MG63 (cell line): ENCODE measurements around the gene NECAP2. TPM values are rescaled to one million over a fixed set of nuclear protein-coding genes. Genes with fewer than 3 reads are reported as not detected.

ENCODE experiments used
- DNase-seq: peaks from one replicate; pipeline ENCODE4 v3.0.0-alpha.2; 2020
- H3K27me3 ChIP-seq: fragments of 250-450 bp; sonication (Bioruptor Pico); 2 replicates; pipeline ENCODE4 v1.5.1; 2020; ENCODE audit warnings: mild to moderate bottlenecking, moderate library complexity
- H3K36me3 ChIP-seq: fragments of 250-450 bp; sonication (Bioruptor Pico); 2 replicates; pipeline ENCODE4 v1.5.1; 2020; ENCODE audit warnings: mild to moderate bottlenecking, moderate library complexity
- H3K4me3 ChIP-seq: fragments of 250-450 bp; sonication (Bioruptor Pico); 2 replicates; pipeline ENCODE4 v1.5.1; 2020; ENCODE audit warnings: mild to moderate bottlenecking, moderate library complexity
- H3K9me3 ChIP-seq: fragments of 250-450 bp; sonication (Bioruptor Pico); 2 replicates; pipeline ENCODE4 v1.5.1; 2020; ENCODE audit warnings: mild to moderate bottlenecking, moderate library complexity
- total RNA-seq: library from RNA; depleted of rRNA; stranded (reverse); fragments of >200 nt; shearing (Covaris generic); gene quantifications from 2 replicates; pipeline ENCODE4 v1.2.3, GENCODE V29; 2014; ENCODE audit warnings: low replicate concordance

NECAP2 gene
- total RNA-seq, 1 experiment from 2014 or later, result 86.0 TPM

DNA sequence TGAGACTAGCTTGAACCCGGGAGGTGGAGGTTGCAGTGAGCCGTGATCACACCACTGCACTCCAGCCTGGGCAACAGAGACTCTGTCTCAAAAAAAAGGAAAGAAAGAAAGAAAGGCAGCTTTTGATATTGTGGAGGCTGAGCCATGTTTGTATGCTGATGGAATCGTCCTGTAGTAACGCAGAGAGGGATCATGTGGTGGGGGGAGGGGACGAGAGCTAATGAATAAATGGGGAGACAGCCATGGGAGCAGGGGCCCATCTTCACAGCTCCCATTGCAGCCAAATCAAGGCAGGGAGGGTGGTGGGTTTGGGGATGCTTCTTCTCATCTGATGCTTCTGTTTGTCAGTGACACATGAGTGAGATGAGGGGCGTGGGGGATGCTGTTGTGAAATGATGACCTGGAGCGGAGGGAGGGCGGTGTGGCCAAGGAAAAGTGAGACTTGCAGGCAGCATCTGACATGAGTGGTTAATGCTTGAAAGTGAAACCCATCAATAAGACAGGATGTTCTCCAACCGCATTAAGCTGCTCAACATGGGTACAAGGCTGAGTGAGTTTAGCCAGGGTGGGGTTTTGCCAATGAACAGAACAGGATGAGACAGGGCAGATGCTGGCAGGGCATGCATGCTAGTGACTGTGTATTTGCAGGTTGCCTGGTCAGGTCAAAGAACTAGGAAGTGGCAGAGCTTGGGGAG is 20.0 kb upstream of the NECAP2 start:
- no peaks in the 10 kb centered on the region for H3K9me3 ChIP-seq
- no peak for DNase-seq
- H3K4me3 ChIP-seq, result no peak overlapping the region
- H3K27me3 ChIP-seq, result no peaks in the 10 kb centered on the region
- H3K36me3 ChIP-seq, result no peaks in the 10 kb centered on the region

DNA sequence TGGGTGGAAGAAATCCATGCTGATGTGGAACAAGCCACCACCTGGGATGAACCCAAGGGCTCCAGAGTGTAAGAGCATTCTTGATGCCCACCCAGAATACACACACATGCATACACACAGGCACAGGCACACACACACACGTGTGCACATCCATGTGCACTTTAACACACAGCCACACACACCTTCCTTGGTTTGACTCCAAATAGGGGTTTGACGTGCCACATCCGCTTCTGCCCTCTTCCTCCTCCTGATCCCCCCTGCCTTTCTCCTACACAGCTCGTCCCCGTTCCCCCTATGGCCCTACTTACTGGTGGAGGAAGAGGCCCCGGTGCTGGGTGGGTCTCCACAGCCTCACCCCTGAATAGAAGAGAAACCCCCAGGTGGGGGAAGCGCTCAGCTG is 19.3 kb upstream of the NECAP2 start:
- no peaks in the 10 kb centered on the region for H3K27me3 ChIP-seq
- H3K36me3 ChIP-seq, result no peaks in the 10 kb centered on the region

DNA sequence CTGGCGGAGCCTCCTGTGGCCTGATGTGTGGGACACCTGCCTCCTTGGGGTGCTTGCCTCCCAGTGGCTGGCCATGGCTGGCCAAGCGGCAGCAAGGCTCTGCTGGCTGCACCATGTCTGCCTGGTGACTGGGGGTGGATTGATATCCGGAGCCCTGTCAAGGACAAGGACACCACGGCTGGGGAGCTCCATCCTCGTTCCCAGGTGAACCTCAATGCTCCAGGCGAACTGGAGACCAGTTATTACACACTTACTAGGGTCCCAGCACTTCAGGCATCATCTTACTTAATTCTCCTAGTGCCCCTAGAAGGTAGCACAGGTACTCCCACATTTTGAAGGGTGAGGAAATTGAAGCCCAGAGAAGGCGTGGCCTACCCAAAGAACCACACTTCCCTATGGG is 18.5 kb upstream of the NECAP2 start:
- DNase-seq, result no peak
- Histone ChIP-seq H3K27me3 (no peaks in the 10 kb centered on the region), H3K9me3 (no peaks in the 10 kb centered on the region), H3K36me3 (no peaks in the 10 kb centered on the region), H3K4me3 (no peak overlapping the region)

More for the DNA sequence above, 19.3 kb upstream of the NECAP2 start:
- no peak overlapping the region for H3K4me3 ChIP-seq
- DNase-seq, result no peak
- H3K9me3 ChIP-seq, result no peaks in the 10 kb centered on the region

GRCh38 chr1:16425125-16426025 is 15.1 kb upstream of the NECAP2 start:
- no peak for DNase-seq
- H3K27me3 ChIP-seq, result no peaks in the 10 kb centered on the region
- no peak overlapping the region for H3K4me3 ChIP-seq
- H3K9me3 ChIP-seq, result no peaks in the 10 kb centered on the region
- H3K36me3 ChIP-seq, result no peaks in the 10 kb centered on the region

DNA sequence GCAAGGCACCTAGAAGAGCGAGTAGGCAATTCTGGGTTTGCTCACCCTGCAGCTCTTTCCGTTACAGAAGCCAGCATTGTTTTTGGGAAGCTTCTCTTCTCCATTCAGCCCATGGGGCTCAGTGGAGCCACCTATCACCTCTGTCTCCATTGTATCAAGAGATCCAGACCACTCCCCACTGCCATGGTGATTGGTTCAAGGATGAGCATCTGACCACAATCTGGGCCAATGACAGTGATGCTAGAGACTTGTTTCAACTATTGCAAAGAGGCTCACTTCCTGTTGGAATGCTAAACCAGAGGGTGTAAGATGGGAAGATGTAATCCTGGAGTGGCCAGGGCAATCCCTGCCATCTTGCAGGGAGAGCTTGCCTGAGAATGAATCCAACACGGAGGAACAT is 9.9 kb upstream of the NECAP2 start:
- no peaks in the 10 kb centered on the region for H3K36me3 ChIP-seq
- H3K4me3 ChIP-seq, result no peak overlapping the region
- no peaks in the 10 kb centered on the region for H3K9me3 ChIP-seq
- peak; percentile 25 for DNase-seq
- H3K27me3 ChIP-seq, result no peaks in the 10 kb centered on the region

DNA sequence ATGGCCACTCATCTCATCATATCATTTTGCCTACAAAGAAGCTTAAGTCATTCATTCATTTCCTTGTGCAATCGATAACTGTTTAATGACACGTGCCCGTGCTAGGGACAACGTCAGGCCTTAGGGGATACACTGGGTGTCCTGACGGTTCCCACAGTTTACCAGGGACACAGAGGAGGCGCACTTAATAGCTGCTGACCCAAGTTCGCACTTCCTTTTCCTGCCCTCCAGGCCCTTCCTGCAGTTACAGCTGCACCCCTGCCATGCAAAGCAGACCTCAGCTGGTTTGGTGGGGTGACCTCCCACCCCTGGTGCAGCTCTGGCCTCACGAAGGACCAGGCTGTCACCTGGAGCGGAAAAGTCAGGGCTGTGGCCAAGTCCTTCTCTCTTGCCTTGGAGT is 7.5 kb upstream of the NECAP2 start:
- Histone ChIP-seq H3K27me3 (no peaks in the 10 kb centered on the region), H3K4me3 (no peak overlapping the region), H3K9me3 (no peaks in the 10 kb centered on the region), H3K36me3 (no peaks in the 10 kb centered on the region)
- DNase-seq, result no peak

- H3K27me3 ChIP-seq, result no peaks in the 10 kb centered on the region
- no peaks in the 10 kb centered on the region for H3K9me3 ChIP-seq
- H3K4me3 ChIP-seq, result no peak overlapping the region
- DNase-seq, result no peak
- no peaks in the 10 kb centered on the region for H3K36me3 ChIP-seq
These were observed 6.5 kb upstream of the NECAP2 start for GRCh38 chr1:16434007-16434406.

GRCh38 chr1:16434501-16434900 is 6.0 kb upstream of the NECAP2 start:
- no peak for DNase-seq

GRCh38 chr1:16436946-16437474 is 3.5 kb upstream of the NECAP2 start, which contains the start of gene SPATA21:
Gene SPATA21, minus strand, starts transcription at chr1:16437424. Its CDS starts 6,053 bp downstream, at chr1:16431371.
- Histone ChIP-seq H3K36me3 (no peaks in the 10 kb centered on the region), H3K27me3 (no peaks in the 10 kb centered on the region), H3K9me3 (no peaks in the 10 kb centered on the region), H3K4me3 (no peak within 1 kb of the TSS)
- DNase-seq, result no peak

More at GRCh38 chr1:16434501-16434900, 6.0 kb upstream of the NECAP2 start:
- no peaks in the 10 kb centered on the region for H3K36me3 ChIP-seq
- H3K9me3 ChIP-seq, result no peaks in the 10 kb centered on the region
- H3K27me3 ChIP-seq, result no peaks in the 10 kb centered on the region
- H3K4me3 ChIP-seq, result no peak overlapping the region

- H3K27me3 ChIP-seq, result no peaks in the 10 kb centered on the region
- H3K4me3 ChIP-seq, result no peak overlapping the region
- peaks cover 6% of the 10 kb centered on the region for H3K36me3 ChIP-seq
- no peak for DNase-seq
- H3K9me3 ChIP-seq, result no peaks in the 10 kb centered on the region
These were observed 2.0 kb upstream of the NECAP2 start for GRCh38 chr1:16438516-16438915.

DNA sequence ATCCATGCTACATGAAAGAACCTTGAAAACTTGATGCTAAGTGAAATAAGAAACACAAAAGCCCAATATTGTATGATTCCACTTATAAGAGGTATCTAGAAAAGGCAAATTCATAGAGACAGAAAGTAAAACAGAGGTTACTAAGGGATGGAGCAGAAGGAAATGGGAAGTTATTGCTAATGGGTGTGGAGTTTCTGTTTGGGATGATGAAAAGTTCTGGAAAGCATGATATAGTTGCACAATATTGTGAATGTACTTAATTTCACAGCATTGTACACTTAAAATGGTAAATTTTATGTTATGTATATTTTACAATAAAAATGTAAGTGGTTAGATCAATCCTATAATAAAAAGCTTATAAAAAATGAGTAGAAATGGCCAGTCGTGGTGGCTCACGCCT is 1.6 kb upstream of the NECAP2 start:
- no peak for DNase-seq
- H3K27me3 ChIP-seq, result no peaks in the 10 kb centered on the region
- H3K4me3 ChIP-seq, result no peak overlapping the region
- peaks cover 10% of the 10 kb centered on the region for H3K36me3 ChIP-seq
- H3K9me3 ChIP-seq, result no peaks in the 10 kb centered on the region

DNA sequence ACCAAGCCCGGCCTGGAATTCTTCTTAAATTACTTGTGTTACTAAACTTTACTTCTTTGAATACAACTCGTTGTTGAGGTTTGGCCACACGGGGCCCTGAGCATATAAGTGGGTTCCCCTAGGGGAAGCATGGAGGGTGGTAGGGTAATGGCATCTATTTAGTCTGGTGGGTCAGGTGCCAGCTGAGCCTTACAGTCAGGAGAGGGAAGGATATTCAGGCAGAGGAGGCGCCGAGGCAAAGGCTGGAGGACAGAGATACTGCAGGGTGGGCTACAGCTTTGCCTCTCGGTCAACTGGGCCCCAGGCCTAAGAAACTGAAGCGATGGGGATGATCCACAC is 424 bp upstream of the NECAP2 start:
- Histone ChIP-seq H3K4me3 (peak overlapping the region; percentile 85), H3K36me3 (peaks cover 21% of the 10 kb centered on the region), H3K9me3 (no peaks in the 10 kb centered on the region), H3K27me3 (no peaks in the 10 kb centered on the region)
- DNase-seq, result no peak

DNA sequence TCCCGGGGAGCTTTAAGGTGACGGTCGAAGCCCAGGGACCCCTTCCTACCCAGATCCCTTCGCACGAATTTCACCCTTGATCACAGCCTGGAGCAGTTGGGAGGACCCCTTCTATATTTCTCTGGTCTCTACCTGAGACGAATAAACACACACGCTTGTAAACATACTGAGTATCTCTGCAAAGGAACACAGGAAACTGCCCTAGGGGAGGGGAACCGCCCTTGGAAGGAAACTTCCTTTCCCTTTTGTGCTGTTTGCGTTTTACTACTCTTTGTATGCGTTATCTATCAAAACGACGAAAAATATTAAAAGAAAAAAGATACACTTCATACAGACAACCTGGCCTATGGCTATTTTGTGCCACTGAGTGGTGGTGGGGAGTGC is 750 bp downstream of the NECAP2 start:
- DNase-seq, result no peak
- peaks cover 28% of the 10 kb centered on the region for H3K36me3 ChIP-seq

DNA sequence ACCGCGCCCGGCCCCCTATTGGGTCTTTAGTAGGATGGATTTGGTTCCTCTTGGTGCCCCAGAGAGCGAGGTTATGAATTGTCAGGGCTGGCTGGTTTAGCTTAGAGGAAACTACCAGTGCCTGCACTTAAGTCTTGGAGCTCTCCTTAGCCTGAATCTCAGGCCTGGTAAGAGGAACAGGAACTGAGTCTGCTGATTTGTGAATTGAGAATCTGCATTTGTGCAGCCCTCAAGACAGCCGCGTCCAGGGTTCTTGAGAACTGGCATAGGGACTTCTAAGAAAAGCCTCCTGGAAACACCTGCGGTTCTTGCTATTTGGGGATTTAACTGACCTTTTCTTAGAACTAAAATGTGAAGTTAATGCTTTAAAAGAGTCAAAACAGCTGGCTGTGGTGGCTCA is 1.7 kb downstream of the NECAP2 start:
- Histone ChIP-seq H3K4me3 (no peak overlapping the region), H3K36me3 (peaks cover 28% of the 10 kb centered on the region), H3K9me3 (no peaks in the 10 kb centered on the region), H3K27me3 (no peaks in the 10 kb centered on the region)
- no peak for DNase-seq

More for the DNA sequence above, 750 bp downstream of the NECAP2 start:
- Histone ChIP-seq H3K9me3 (no peaks in the 10 kb centered on the region), H3K27me3 (no peaks in the 10 kb centered on the region), H3K4me3 (peak overlapping the region; percentile 85)

DNA sequence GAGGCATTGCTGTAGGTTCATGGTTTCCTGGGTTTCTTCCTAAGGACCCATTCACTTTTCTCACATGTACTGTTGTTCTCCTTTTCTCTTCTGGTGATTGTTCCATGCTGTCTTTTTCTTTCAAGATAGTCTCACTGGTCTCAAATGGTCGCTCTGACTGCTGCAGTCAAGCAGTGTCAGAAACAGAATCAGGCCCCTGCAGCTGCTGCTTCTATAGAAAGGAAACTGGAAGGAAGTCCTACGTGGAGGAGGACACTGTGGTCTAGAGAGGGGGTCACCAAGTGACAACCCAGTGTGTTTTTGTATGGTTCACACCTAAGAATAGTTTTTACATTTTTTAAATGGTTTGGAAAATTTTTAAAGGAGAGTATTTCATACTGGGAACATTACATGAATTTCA is 2.4 kb downstream of the NECAP2 start:
- DNase-seq, result no peak
- Histone ChIP-seq H3K9me3 (no peaks in the 10 kb centered on the region), H3K4me3 (no peak overlapping the region), H3K36me3 (peaks cover 30% of the 10 kb centered on the region), H3K27me3 (no peaks in the 10 kb centered on the region)

DNA sequence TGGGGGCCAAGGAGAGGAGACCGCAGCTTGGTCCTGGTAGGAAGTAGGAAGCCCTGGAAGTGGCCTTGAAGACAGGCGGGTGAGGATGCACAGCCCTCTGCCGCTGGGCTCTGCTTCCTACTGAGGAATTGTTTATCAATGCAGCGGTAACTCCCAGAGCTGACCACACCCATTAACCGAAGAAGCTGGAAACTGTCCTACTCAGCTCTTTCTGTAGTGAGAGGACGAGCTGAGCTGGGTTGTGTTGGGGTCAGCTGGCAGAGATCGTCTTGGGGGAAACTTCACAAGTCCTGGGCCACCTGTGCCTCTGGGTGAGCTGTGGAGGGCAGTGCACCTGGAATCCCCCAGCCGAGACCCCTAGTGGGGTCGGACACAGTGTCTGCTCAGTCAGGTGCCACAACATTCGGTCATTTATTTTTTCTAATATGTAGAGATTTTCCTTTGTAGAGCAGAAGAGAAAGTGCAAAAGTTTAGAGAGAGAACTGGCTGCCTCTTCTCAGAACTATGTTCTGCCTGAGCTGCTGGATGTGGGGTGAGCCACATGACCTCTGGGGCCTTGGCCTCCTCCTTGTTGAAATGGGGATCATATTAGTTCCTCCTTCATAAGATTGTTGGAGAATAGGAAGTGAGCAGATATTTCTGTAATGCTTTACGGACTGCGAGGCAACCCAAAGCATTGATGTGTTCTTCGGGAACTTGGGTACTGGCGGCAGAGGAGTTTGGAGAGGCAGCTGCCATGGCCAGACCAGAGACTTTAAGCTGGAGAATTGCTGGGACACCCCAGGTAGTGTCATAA is 3.6 kb downstream of the NECAP2 start:
- H3K9me3 ChIP-seq, result no peaks in the 10 kb centered on the region
- no peaks in the 10 kb centered on the region for H3K27me3 ChIP-seq
- H3K36me3 ChIP-seq, result peaks cover 34% of the 10 kb centered on the region
- no peak overlapping the region for H3K4me3 ChIP-seq
- no peak for DNase-seq

DNA sequence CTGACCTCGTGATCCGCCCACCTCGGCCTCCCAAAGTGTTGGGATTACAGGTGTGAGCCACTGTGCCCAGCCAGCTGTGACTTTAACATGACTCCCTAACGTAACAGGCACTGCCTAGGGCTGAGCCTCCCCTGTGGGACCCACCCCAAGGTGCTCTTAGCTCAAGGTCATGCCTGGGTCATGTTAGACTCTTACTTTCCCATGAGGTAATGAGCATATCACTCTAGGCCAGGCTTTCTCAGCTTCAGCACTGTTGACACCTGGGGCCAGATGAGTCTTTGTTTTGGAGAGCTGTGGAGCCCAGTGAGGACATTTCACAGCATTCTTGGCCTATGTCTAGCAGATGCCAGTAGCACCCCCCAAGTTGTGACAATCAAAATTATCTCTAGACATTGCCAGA is 4.5 kb downstream of the NECAP2 start:
- DNase-seq, result no peak
- Histone ChIP-seq H3K9me3 (no peaks in the 10 kb centered on the region), H3K4me3 (no peak overlapping the region), H3K27me3 (no peaks in the 10 kb centered on the region), H3K36me3 (peaks cover 36% of the 10 kb centered on the region)
